Activated CD8-positive, alpha-beta memory T cell treated with anti-CD3 and anti-CD28 coated beads, Interleukin-2, amount 10 ng/mL, durations not matched to agents 7 days and 5 days (primary cell): ENCODE measurements around the gene IGFBP7. TPM values are rescaled to one million over a fixed set of nuclear protein-coding genes. Genes with fewer than 3 reads are reported as not detected.

Source experiments
- ATAC-seq: fragments of 150-1000 bp; cut with Tn5 transposase; one replicate; pipeline ENCODE4 v1.10.0; 2021; ENCODE audit warnings: moderate library complexity
- CTCF ChIA-PET: fragments of 350-600 bp; sonication (Branson Sonifier 250); formaldehyde crosslinking; loops from one replicate; lab custom pipeline; 2021; ENCODE audit warnings: antibody characterized with exemption; lab: Charles Lee
- DNase-seq: peaks from one replicate; pipeline ENCODE4 v3.0.0-alpha.2; 2020
- H3K27ac Mint-ChIP-seq: one replicate; pipeline ENCODE4 v1.8.0; 2021; ENCODE audit warnings: mild to moderate bottlenecking, mixed read lengths
- H3K27me3 Mint-ChIP-seq: one replicate; pipeline ENCODE4 v1.8.0; 2021; ENCODE audit warnings: mixed read lengths
- H3K36me3 Mint-ChIP-seq: one replicate; pipeline ENCODE4 v1.8.0; 2021; ENCODE audit warnings: mild to moderate bottlenecking, mixed read lengths
- H3K4me1 Mint-ChIP-seq: one replicate; pipeline ENCODE4 v1.8.0; 2021; ENCODE audit warnings: mixed read lengths
- H3K4me3 Mint-ChIP-seq: one replicate; pipeline ENCODE4 v1.8.0; 2021; ENCODE audit warnings: mild to moderate bottlenecking, moderate library complexity, mixed read lengths
- H3K9me3 Mint-ChIP-seq: one replicate; pipeline ENCODE4 v1.8.0; 2022; ENCODE audit warnings: low read depth, mixed read lengths
- total RNA-seq, 2 experiments: library from RNA; stranded (reverse); gene quantifications; one replicate each; pipeline ENCODE4 v1.2.3, GENCODE V29; 2021

IGFBP7 gene
- total RNA-seq, 2 experiments from 2014 or later = 0.35 TPM; not detected in 1

DNA sequence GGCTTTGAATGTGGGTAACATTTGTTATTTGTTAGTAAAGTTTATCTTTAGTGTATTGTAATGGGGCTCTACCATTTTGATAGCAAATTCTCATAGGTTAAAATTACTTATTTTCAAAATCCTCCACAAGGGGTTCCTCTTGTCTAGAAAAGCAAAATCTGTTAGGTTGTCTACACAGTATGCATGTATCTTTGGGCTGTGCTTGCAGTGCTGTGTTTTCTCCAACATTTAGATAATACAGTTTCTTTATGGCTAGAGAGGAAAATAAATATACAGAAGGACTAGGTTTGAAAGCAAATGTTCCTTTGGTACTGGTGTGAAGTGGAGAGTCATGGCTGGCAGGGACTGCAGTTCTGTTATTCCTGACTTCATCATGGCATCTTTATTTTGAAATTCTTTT is 91.2 kb downstream of the IGFBP7 start:
- H3K36me3 Mint-ChIP-seq = peaks cover 68% of the 10 kb centered on the region
- peaks cover 2% of the 10 kb centered on the region for H3K4me1 Mint-ChIP-seq

DNA sequence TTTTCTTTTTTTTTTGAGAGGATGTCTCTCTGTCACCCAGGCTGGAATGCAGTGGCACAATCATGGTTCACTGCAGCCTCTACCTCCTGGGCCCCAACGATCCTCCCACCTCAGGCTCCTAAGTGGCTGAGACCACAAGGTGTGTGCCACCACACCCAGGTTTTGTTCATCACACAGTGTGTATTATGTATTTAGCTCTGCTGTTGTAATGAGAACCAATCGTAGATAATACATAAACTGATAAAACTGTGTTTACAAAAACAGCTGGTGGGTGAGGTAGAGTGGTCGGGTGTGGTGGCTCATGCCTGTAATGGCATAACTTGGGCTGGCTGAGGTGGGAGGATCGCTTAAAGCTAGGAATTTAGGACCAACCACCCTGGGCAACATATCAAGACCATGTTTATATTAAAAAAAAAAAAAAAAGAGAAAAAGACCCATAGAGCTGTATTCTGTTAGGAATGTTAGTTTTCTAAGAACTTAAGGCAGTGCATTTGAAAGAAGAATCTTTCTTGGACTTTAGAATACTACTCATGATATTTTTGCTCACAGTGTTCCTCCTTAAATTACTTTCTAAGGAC is 96.6 kb downstream of the IGFBP7 start:
- H3K9me3 Mint-ChIP-seq = no peaks in the 10 kb centered on the region
- no peak overlapping the region for H3K4me3 Mint-ChIP-seq
- H3K4me1 Mint-ChIP-seq = peaks cover 5% of the 10 kb centered on the region
- peak overlapping the region; percentile 27 for H3K27ac Mint-ChIP-seq
- DNase-seq (no peak), ATAC-seq (no peak)
- H3K36me3 Mint-ChIP-seq = peaks cover 55% of the 10 kb centered on the region
- H3K27me3 Mint-ChIP-seq = no peaks in the 10 kb centered on the region
- CTCF ChIA-PET = interaction anchor here (0.7 kb wide), 1 partner anchor 17 kb away, joined by 3 read pairs; no protein-coding TSS in a partner anchor

More for the DNA sequence above, 91.2 kb downstream of the IGFBP7 start:
- Mint-ChIP-seq H3K27ac (no peak overlapping the region), H3K4me3 (no peak overlapping the region), H3K9me3 (no peaks in the 10 kb centered on the region), H3K27me3 (no peaks in the 10 kb centered on the region)
- CTCF ChIA-PET = no interaction called here
- ATAC-seq = no peak
- no peak for DNase-seq

GRCh38 chr4:56999751-57000150 is 110.4 kb downstream of the IGFBP7 start:
- Mint-ChIP-seq H3K4me3 (no peak overlapping the region), H3K27me3 (no peaks in the 10 kb centered on the region), H3K36me3 (peaks cover 45% of the 10 kb centered on the region), H3K4me1 (no peaks in the 10 kb centered on the region), H3K27ac (no peak overlapping the region), H3K9me3 (no peaks in the 10 kb centered on the region)
- no peak for ATAC-seq
- no peak for DNase-seq
- CTCF ChIA-PET = no interaction called here

- Mint-ChIP-seq H3K27ac (no peak overlapping the region), H3K9me3 (no peaks in the 10 kb centered on the region), H3K36me3 (peaks cover 63% of the 10 kb centered on the region), H3K27me3 (no peaks in the 10 kb centered on the region), H3K4me3 (no peak overlapping the region), H3K4me1 (peaks cover 2% of the 10 kb centered on the region)
- ATAC-seq (no peak), DNase-seq (no peak)
- CTCF ChIA-PET = interaction anchor here (2.0 kb wide), 1 partner anchor 35 kb away, joined by 6 read pairs; no protein-coding TSS in a partner anchor
Measured at GRCh38 chr4:56995525-56995924, 114.7 kb downstream of the IGFBP7 start.

DNA sequence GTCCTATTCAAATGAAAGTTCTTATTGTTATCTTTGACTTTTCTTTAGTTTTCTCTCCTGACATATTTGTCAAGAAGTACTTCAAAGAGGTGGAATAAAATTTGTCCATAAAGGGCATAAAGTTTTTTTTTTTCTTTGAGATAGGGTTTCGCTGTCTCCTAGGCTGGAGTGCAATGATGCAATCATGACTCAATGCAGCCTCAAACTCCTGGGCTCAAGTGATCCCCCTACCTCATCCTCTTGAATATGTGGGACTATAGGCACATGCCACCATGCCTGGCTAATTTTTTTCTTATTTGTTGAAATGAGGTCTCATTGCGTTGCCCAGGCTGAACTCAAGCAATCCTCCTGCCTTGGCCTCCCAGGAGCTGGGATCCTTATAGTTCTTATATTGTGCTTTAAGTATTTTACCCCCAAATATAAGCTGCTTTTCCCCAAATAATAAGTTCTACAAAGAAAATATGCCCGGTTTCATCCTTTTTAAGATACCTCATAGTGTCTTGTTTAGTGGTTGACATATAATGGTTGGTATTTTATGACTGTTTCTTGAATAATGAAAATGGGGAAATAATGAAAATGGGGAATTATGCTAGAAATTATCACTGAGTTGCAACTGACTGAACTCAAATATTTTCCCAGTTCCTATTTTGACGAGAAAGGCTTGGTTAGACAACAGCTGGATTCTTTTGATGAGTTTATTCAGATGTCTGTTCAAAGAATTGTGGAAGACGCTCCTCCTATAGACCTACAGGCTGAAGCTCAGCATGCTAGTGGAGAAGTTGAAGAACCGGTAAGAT is 119.9 kb downstream of the IGFBP7 start:
- Mint-ChIP-seq H3K4me3 (no peak overlapping the region), H3K9me3 (no peaks in the 10 kb centered on the region), H3K27me3 (no peaks in the 10 kb centered on the region), H3K27ac (no peak overlapping the region), H3K4me1 (peaks cover 18% of the 10 kb centered on the region), H3K36me3 (peaks cover 72% of the 10 kb centered on the region)
- no peak for DNase-seq
- no peak for ATAC-seq
- CTCF ChIA-PET = interaction anchor here (1.1 to 2.3 kb wide), 2 partner anchors 8 to 12 kb away, joined by 4 to 9 read pairs; partner anchors contain the start of gene NOA1

- H3K36me3 Mint-ChIP-seq = peaks cover 68% of the 10 kb centered on the region
- CTCF ChIA-PET = interaction anchor here (0.8 kb wide), 1 partner anchor 22 kb away, joined by 3 read pairs; no protein-coding TSS in a partner anchor
- DNase-seq (no peak), ATAC-seq (no peak)
- H3K9me3 Mint-ChIP-seq = no peaks in the 10 kb centered on the region
- no peaks in the 10 kb centered on the region for H3K27me3 Mint-ChIP-seq
- no peak overlapping the region for H3K27ac Mint-ChIP-seq
- peaks cover 34% of the 10 kb centered on the region for H3K4me1 Mint-ChIP-seq
- H3K4me3 Mint-ChIP-seq = no peak overlapping the region
Measured at GRCh38 chr4:56986952-56987351, 123.2 kb downstream of the IGFBP7 start.

- Mint-ChIP-seq H3K4me3 (no peak overlapping the region), H3K9me3 (no peaks in the 10 kb centered on the region), H3K4me1 (peaks cover 39% of the 10 kb centered on the region), H3K36me3 (peaks cover 68% of the 10 kb centered on the region), H3K27me3 (no peaks in the 10 kb centered on the region), H3K27ac (no peak overlapping the region)
- CTCF ChIA-PET = no interaction called here
- ATAC-seq (no peak), DNase-seq (no peak)
Measured at GRCh38 chr4:56986192-56986591, 124.0 kb downstream of the IGFBP7 start.

- Mint-ChIP-seq H3K27ac (peak overlapping the region; percentile 78), H3K9me3 (no peaks in the 10 kb centered on the region), H3K4me3 (peak overlapping the region; percentile 59), H3K4me1 (peaks cover 45% of the 10 kb centered on the region), H3K27me3 (no peaks in the 10 kb centered on the region), H3K36me3 (peaks cover 47% of the 10 kb centered on the region)
- DNase-seq = no peak
- ATAC-seq = no peak
- CTCF ChIA-PET = interaction anchor here (1.5 kb wide), 1 partner anchor 9 kb away, joined by 9 read pairs; no protein-coding TSS in a partner anchor
Measured at GRCh38 chr4:56981795-56982201, 128.4 kb downstream of the IGFBP7 start.

Other genes starting within 250 kb of the IGFBP7 start
- gene REST, start 202.5 kb downstream of the IGFBP7 start, total RNA-seq = 10 to 100 TPM; 46.5 to 54.0 TPM
- gene NOA1, start 132.8 kb downstream of the IGFBP7 start, total RNA-seq = 10 to 100 TPM; 23.0 to 25.8 TPM
- 100 to 1,000 TPM; 121 to 137 TPM for gene POLR2B, start 131.5 kb downstream of the IGFBP7 start, total RNA-seq